ENCODE measurements around the gene ADCY7. TPM values are rescaled to one million over a fixed set of nuclear protein-coding genes. Genes with fewer than 3 reads are reported as not detected.

The ADCY7 gene
- total RNA-seq, 1 experiment from 2014 or later, result 34.2 TPM

GRCh38 chr16:50315346-50315997, 49.1 kb downstream of the ADCY7 start:
- no peak for ATAC-seq
- no peaks in the 10 kb centered on the region for H3K9me3 ChIP-seq (ENCODE audit: control insufficient read depth in 1 of 2, insufficient read depth in 1 of 2, low read depth in 1 of 2, low read length in 2 of 2)
- no peak for DNase-seq (ENCODE audit: low read depth, low spot score)
- peaks cover 38 to 60% of the 10 kb centered on the region in 2 experiments for H3K36me3 ChIP-seq (ENCODE audit: control insufficient read depth in 1 of 2, insufficient read depth in 2 of 2, low read length in 2 of 2)
- H3K4me1 ChIP-seq (ENCODE audit: control insufficient read depth in 1 of 2, insufficient read depth in 2 of 2, low read length in 2 of 2), result no peaks in the 10 kb centered on the region; a peak in 1 of 4 replicates
- no peaks in the 10 kb centered on the region for H4K20me1 ChIP-seq (ENCODE audit: insufficient read depth)
- no peak for TF ChIP-seq ELF1 (IDR thresholded peaks at IDR 0.05; ENCODE audit: borderline replicate concordance, low read depth)
- TF ChIP-seq SIN3A (IDR thresholded peaks at IDR 0.05; ENCODE audit: low read depth), result no peak
- TF ChIP-seq EZH2phosphoT487 (IDR thresholded peaks at IDR 0.05; ENCODE audit: borderline replicate concordance), result no peak
- no peak for TF ChIP-seq SP1 (IDR thresholded peaks at IDR 0.05; ENCODE audit: low read depth)
- TF ChIP-seq ZFX (IDR thresholded peaks at IDR 0.05), result no peak
- TF ChIP-seq SRF (IDR thresholded peaks at IDR 0.05; ENCODE audit: low read depth), result no peak
- no peak for TF ChIP-seq CBX3 (IDR thresholded peaks at IDR 0.05; ENCODE audit: low read depth)
- TF ChIP-seq POLR2A (IDR thresholded peaks at IDR 0.05; ENCODE audit: borderline replicate concordance, extremely low read depth, insufficient read depth, insufficient read length), result no peak
- no peak for TF ChIP-seq REST (IDR thresholded peaks at IDR 0.05; ENCODE audit: low read depth)
- ChIA-PET CTCF (no interaction called here), RAD21 (ENCODE audit: low non-redundant PET in 1 of 2, low total read pairs in 2 of 2, uncharacterized antibody in 2 of 2, unreplicated experiment in 2 of 2) (interaction anchor here in 1 of 2 experiments (0.6 kb wide), 1 partner anchor 12 kb away, joined by 3 read pairs; no protein-coding TSS in a partner anchor), POLR2A (no interaction called here)
- H3K4me3 ChIP-seq (replicated peaks in 1 of 2; ENCODE audit: low read depth in 1 of 2, low read length in 2 of 2), result no peak overlapping the region
- H3K27ac ChIP-seq (ENCODE audit: low read depth, low read length), result no peak overlapping the region
- no peak overlapping the region for H3K4me2 ChIP-seq (ENCODE audit: low read length)
- no peaks in the 10 kb centered on the region for H3K79me2 ChIP-seq (ENCODE audit: insufficient read depth, low read length)
- BruUV-seq (replicated peaks), result no TSS peak
- intact Hi-C loops (cut with micrococcal nuclease), result no loop called here
- no peaks in the 10 kb centered on the region for H3K27me3 ChIP-seq (ENCODE audit: insufficient read depth, low read length)
- no peaks in the 10 kb centered on the region for H3K9me2 ChIP-seq (ENCODE audit: insufficient read depth)
- H2AFZ ChIP-seq (ENCODE audit: low read depth, low read length, poor library complexity, severe bottlenecking), result no peak overlapping the region
- no peak overlapping the region for H3K9ac ChIP-seq (ENCODE audit: low read length)
